ENCODE data around the gene PCP4L1. TPM values are rescaled to one million over a fixed set of nuclear protein-coding genes. Genes with fewer than 3 reads are reported as not detected.

Gene PCP4L1
- total RNA-seq, result under 1 TPM; 0.26 to 0.71 TPM

GRCh38 chr1:161258439-161259344 is at the start of gene PCP4L1:
Gene PCP4L1, plus strand, starts transcription at chr1:161258745. Its CDS starts 230 bp downstream, at chr1:161258975.

GRCh38 chr1:161215076-161215475 is 43.5 kb upstream of the PCP4L1 start, which contains the start of gene FCER1G:
Gene FCER1G, plus strand, starts transcription at chr1:161215295. Its CDS starts 27 bp downstream, at chr1:161215322.

GRCh38 chr1:161225534-161226319 is 32.8 kb upstream of the PCP4L1 start, which contains the start of gene TOMM40L:
Gene TOMM40L, plus strand, starts transcription at chr1:161226060. Its CDS starts 430 bp downstream, at chr1:161226490.

GRCh38 chr1:161238039-161238473 is 20.5 kb upstream of the PCP4L1 start, which contains the start of gene NR1I3:
Gene NR1I3, minus strand, starts transcription at chr1:161238203. Its CDS starts 1,638 bp downstream, at chr1:161236565.

GRCh38 chr1:161309868-161310267 is 51.3 kb downstream of the PCP4L1 start, which contains the start of gene MPZ:
Gene MPZ, minus strand, starts transcription at chr1:161309968. Its CDS starts 63 bp downstream, at chr1:161309905.

GRCh38 chr1:161314201-161314981 is 55.8 kb downstream of the PCP4L1 start, which contains the start of gene SDHC:
Gene SDHC, plus strand, starts transcription at chr1:161314381. Its CDS starts 25 bp downstream, at chr1:161314406.

Small RNA genes lying within 50 kb of the gene (microRNA-seq; reads per million reads assigned to microRNA genes)
- gene MIR5187 (ENCODE audit: borderline microRNAs expressed, borderline replicate concordance), result not detected

Other genes with a start within 250 kb of the PCP4L1 start
- 10 to 100 TPM; 16.2 to 20.7 TPM for gene F11R, start 237.6 kb upstream of the PCP4L1 start, total RNA-seq
- gene TSTD1, start 219.8 kb upstream of the PCP4L1 start, total RNA-seq, result 10 to 100 TPM; 60.7 to 63.0 TPM
- gene USF1, start 212.8 kb upstream of the PCP4L1 start, total RNA-seq, result 10 to 100 TPM; 62.5 to 63.9 TPM
- 100 to 1,000 TPM; 304 to 324 TPM for gene ARHGAP30, start 188.9 kb upstream of the PCP4L1 start, total RNA-seq
- gene NECTIN4, start 169.2 kb upstream of the PCP4L1 start, total RNA-seq, result not detected
- gene KLHDC9, start 160.4 kb upstream of the PCP4L1 start, total RNA-seq, result under 1 TPM; 0.58 to 0.63 TPM
- gene PFDN2, start 140.7 kb upstream of the PCP4L1 start, total RNA-seq, result 10 to 100 TPM; 47.2 to 48.3 TPM
- gene NIT1, start 140.6 kb upstream of the PCP4L1 start, total RNA-seq, result 10 to 100 TPM; 38.3 to 39.0 TPM
- gene DEDD, start 126.1 kb upstream of the PCP4L1 start, total RNA-seq, result 10 to 100 TPM; 30.2 to 35.5 TPM
- gene UFC1, start 104.8 kb upstream of the PCP4L1 start, total RNA-seq, result 100 to 1,000 TPM; 123 to 125 TPM
- gene USP21, start 99.2 kb upstream of the PCP4L1 start, total RNA-seq, result 10 to 100 TPM; 31.2 to 35.6 TPM
- 10 to 100 TPM; 35.8 to 39.2 TPM for gene PPOX, start 92.3 kb upstream of the PCP4L1 start, total RNA-seq
- gene B4GALT3, start 81.2 kb upstream of the PCP4L1 start, total RNA-seq, result 10 to 100 TPM; 43.6 to 52.2 TPM
- gene ADAMTS4, start 59.7 kb upstream of the PCP4L1 start, total RNA-seq, result 1 to 10 TPM; 1.8 to 1.9 TPM
- 10 to 100 TPM; 82.5 to 90.4 TPM for gene NDUFS2, start 56.4 kb upstream of the PCP4L1 start, total RNA-seq
- 1 to 10 TPM; 2.7 to 2.9 TPM for gene FCER1G, start 43.5 kb upstream of the PCP4L1 start, total RNA-seq
- not detected for gene APOA2, start 35.1 kb upstream of the PCP4L1 start, total RNA-seq
- gene TOMM40L, start 32.7 kb upstream of the PCP4L1 start, total RNA-seq, result 10 to 100 TPM; 19.6 to 20.4 TPM
- not detected for gene NR1I3, start 20.5 kb upstream of the PCP4L1 start, total RNA-seq
- gene MPZ, start 51.2 kb downstream of the PCP4L1 start, total RNA-seq, result 1 to 10 TPM; 4.8 to 6.1 TPM
- 100 to 1,000 TPM; 148 to 153 TPM for gene SDHC, start 55.6 kb downstream of the PCP4L1 start, total RNA-seq
- gene CFAP126, start 109.1 kb downstream of the PCP4L1 start, total RNA-seq, result not detected
- gene FCGR2A, start 246.7 kb downstream of the PCP4L1 start, total RNA-seq, result not detected